ENCODE results near the gene KCNH4.

Gene KCNH4

GRCh38 chr17:42111265-42111636, 69.7 kb downstream of the KCNH4 start:
- Histone ChIP-seq H3K27me3 (replicated peaks; ENCODE audit: control insufficient read depth, insufficient read depth, low read length, poor library complexity, severe bottlenecking) (no peaks in the 10 kb centered on the region), H3K27ac (ENCODE audit: insufficient read depth, low read length, poor library complexity, severe bottlenecking) (peak overlapping the region; percentile 82), H3K4me3 (ENCODE audit: insufficient read depth, low read depth, low read length, poor library complexity, severe bottlenecking) (no peak overlapping the region), H3K4me1 (ENCODE audit: control insufficient read depth, insufficient read depth, low read length, poor library complexity, severe bottlenecking) (peaks cover 30% of the 10 kb centered on the region), H3K9me3 (ENCODE audit: control insufficient read depth, low read length) (no peaks in the 10 kb centered on the region), H3K36me3 (ENCODE audit: control insufficient read depth, insufficient read depth, low read length) (no peaks in the 10 kb centered on the region)
- no peak for DNase-seq

GRCh38 chr17:42110301-42111264, 70.4 kb downstream of the KCNH4 start:
- H3K4me1 ChIP-seq (ENCODE audit: control insufficient read depth, insufficient read depth, low read length, poor library complexity, severe bottlenecking) = peaks cover 30% of the 10 kb centered on the region
- H3K4me3 ChIP-seq (ENCODE audit: insufficient read depth, low read depth, low read length, poor library complexity, severe bottlenecking) = no peak overlapping the region
- H3K27ac ChIP-seq (ENCODE audit: insufficient read depth, low read length, poor library complexity, severe bottlenecking) = no peak overlapping the region

GRCh38 chr17:42109086-42109485, 71.9 kb downstream of the KCNH4 start:
- Histone ChIP-seq H3K9me3 (ENCODE audit: control insufficient read depth, low read length) (no peaks in the 10 kb centered on the region), H3K36me3 (ENCODE audit: control insufficient read depth, insufficient read depth, low read length) (peaks cover 15% of the 10 kb centered on the region), H3K4me3 (ENCODE audit: insufficient read depth, low read depth, low read length, poor library complexity, severe bottlenecking) (no peak overlapping the region), H3K27ac (ENCODE audit: insufficient read depth, low read length, poor library complexity, severe bottlenecking) (no peak overlapping the region), H3K27me3 (replicated peaks; ENCODE audit: control insufficient read depth, insufficient read depth, low read length, poor library complexity, severe bottlenecking) (no peaks in the 10 kb centered on the region), H3K4me1 (ENCODE audit: control insufficient read depth, insufficient read depth, low read length, poor library complexity, severe bottlenecking) (peaks cover 30% of the 10 kb centered on the region)
- DNase-seq = no peak

More at GRCh38 chr17:42110301-42111264, 70.4 kb downstream of the KCNH4 start:
- H3K9me3 ChIP-seq (ENCODE audit: control insufficient read depth, low read length) = no peaks in the 10 kb centered on the region
- H3K27me3 ChIP-seq (replicated peaks; ENCODE audit: control insufficient read depth, insufficient read depth, low read length, poor library complexity, severe bottlenecking) = no peaks in the 10 kb centered on the region
- peaks cover 4% of the 10 kb centered on the region for H3K36me3 ChIP-seq (ENCODE audit: control insufficient read depth, insufficient read depth, low read length)
- no peak for DNase-seq

GRCh38 chr17:42107597-42108576, 73.1 kb downstream of the KCNH4 start:
- DNase-seq = peak; percentile 80 to 89 (median 86)
- peak overlapping the region; percentile 12 for H3K27ac ChIP-seq (ENCODE audit: insufficient read depth, low read length, poor library complexity, severe bottlenecking)

GRCh38 chr17:42107124-42107523, 73.8 kb downstream of the KCNH4 start:
- Histone ChIP-seq H3K9me3 (ENCODE audit: control insufficient read depth, low read length) (no peaks in the 10 kb centered on the region), H3K4me3 (ENCODE audit: insufficient read depth, low read depth, low read length, poor library complexity, severe bottlenecking) (no peak overlapping the region), H3K27me3 (replicated peaks; ENCODE audit: control insufficient read depth, insufficient read depth, low read length, poor library complexity, severe bottlenecking) (no peaks in the 10 kb centered on the region), H3K36me3 (ENCODE audit: control insufficient read depth, insufficient read depth, low read length) (peaks cover 18% of the 10 kb centered on the region), H3K27ac (ENCODE audit: insufficient read depth, low read length, poor library complexity, severe bottlenecking) (no peak overlapping the region), H3K4me1 (ENCODE audit: control insufficient read depth, insufficient read depth, low read length, poor library complexity, severe bottlenecking) (peaks cover 19% of the 10 kb centered on the region)
- DNase-seq = no peak

More at GRCh38 chr17:42107597-42108576, 73.1 kb downstream of the KCNH4 start:
- peaks cover 23% of the 10 kb centered on the region for H3K4me1 ChIP-seq (ENCODE audit: control insufficient read depth, insufficient read depth, low read length, poor library complexity, severe bottlenecking)
- H3K9me3 ChIP-seq (ENCODE audit: control insufficient read depth, low read length) = no peaks in the 10 kb centered on the region
- H3K27me3 ChIP-seq (replicated peaks; ENCODE audit: control insufficient read depth, insufficient read depth, low read length, poor library complexity, severe bottlenecking) = no peaks in the 10 kb centered on the region
- peaks cover 18% of the 10 kb centered on the region for H3K36me3 ChIP-seq (ENCODE audit: control insufficient read depth, insufficient read depth, low read length)
- H3K4me3 ChIP-seq (ENCODE audit: insufficient read depth, low read depth, low read length, poor library complexity, severe bottlenecking) = no peak overlapping the region

Measured in effector memory CD4-positive, alpha-beta T cell (primary cell).